ENCODE data around the gene CLEC2L.

Gene CLEC2L

DNA sequence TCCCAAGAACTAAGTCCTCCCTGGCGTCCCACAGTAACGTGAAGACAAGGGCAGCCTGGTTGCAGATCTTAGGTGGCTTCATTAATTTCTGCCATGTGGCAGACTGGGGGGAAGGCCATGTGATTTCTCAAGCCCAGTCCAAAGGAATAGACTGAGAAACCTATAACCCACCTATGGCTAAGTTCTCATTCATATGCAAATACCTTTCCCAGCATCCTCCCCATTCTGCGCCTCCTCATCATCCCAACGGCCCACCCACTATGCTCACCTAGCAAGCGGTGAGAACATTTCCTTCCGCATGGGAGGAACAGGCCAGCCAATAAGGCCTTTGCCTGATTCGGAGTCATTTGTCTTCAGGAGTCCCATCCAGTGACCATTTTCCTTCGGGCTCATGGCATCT, 8.2 kb upstream of the CLEC2L start:
- H4K20me1 ChIP-seq (ENCODE audit: control insufficient read depth, insufficient read depth, low read depth, low read length), result no peaks in the 10 kb centered on the region
- H3K27me3 ChIP-seq (ENCODE audit: control insufficient read depth, low read length), result no peaks in the 10 kb centered on the region
- H3F3A ChIP-seq (ENCODE audit: control insufficient read depth, insufficient read depth), result no peaks in the 10 kb centered on the region
- H3K9me2 ChIP-seq (replicated peaks; ENCODE audit: control insufficient read depth, low read length), result no peaks in the 10 kb centered on the region
- TF ChIP-seq, protein P1, sequence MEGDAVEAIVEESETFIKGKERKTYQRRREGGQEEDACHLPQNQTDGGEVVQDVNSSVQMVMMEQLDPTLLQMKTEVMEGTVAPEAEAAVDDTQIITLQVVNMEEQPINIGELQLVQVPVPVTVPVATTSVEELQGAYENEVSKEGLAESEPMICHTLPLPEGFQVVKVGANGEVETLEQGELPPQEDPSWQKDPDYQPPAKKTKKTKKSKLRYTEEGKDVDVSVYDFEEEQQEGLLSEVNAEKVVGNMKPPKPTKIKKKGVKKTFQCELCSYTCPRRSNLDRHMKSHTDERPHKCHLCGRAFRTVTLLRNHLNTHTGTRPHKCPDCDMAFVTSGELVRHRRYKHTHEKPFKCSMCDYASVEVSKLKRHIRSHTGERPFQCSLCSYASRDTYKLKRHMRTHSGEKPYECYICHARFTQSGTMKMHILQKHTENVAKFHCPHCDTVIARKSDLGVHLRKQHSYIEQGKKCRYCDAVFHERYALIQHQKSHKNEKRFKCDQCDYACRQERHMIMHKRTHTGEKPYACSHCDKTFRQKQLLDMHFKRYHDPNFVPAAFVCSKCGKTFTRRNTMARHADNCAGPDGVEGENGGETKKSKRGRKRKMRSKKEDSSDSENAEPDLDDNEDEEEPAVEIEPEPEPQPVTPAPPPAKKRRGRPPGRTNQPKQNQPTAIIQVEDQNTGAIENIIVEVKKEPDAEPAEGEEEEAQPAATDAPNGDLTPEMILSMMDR (IDR thresholded peaks at IDR 0.05; ENCODE audit: low read depth, low read length, poor library complexity, severe bottlenecking), result no peak
- no peak for TF ChIP-seq EZH2phosphoT487 (IDR thresholded peaks at IDR 0.05; ENCODE audit: borderline replicate concordance, low read length)
- no peaks in the 10 kb centered on the region for H3K9me3 ChIP-seq (ENCODE audit: control insufficient read depth, insufficient read depth, low read length)
- H3K36me3 ChIP-seq (ENCODE audit: control insufficient read depth, low read length), result no peaks in the 10 kb centered on the region
- H3K4me1 ChIP-seq (ENCODE audit: control insufficient read depth, low read length), result no peaks in the 10 kb centered on the region
- no peak overlapping the region for H3K27ac ChIP-seq (ENCODE audit: low read depth, low read length)
- no peak overlapping the region for H3K4me2 ChIP-seq (ENCODE audit: low read length)
- H3K79me2 ChIP-seq (ENCODE audit: control insufficient read depth, low read length), result no peaks in the 10 kb centered on the region
- no peak overlapping the region for H3K4me3 ChIP-seq (ENCODE audit: low read length)

DNA sequence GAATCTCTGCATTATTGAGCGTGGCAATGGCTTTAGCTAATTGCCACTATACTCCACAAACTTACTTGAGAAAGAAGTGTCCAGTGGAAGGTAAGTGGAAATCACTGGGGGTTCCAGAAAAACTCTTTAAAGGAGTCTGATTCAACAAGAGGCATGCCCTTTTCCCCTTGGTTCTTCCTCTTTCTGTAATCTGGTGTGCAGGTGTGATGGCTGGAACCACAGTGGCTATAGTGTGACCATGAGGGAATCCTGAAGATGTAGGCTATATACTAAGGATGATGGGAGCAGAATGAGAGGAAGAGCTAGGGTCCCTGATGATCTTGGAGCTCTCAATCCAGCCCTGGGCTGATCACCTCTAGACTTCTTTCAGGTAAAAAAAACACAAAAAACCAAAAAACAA, 2.0 kb upstream of the CLEC2L start:
- no peaks in the 10 kb centered on the region for H3K79me2 ChIP-seq (ENCODE audit: control insufficient read depth, low read length)
- H3K4me2 ChIP-seq (ENCODE audit: low read length), result no peak overlapping the region
- TF ChIP-seq, protein P1 (IDR thresholded peaks at IDR 0.05; ENCODE audit: low read depth, low read length, poor library complexity, severe bottlenecking), result no peak
- no peak for TF ChIP-seq EZH2phosphoT487 (IDR thresholded peaks at IDR 0.05; ENCODE audit: borderline replicate concordance, low read length)
- H3K4me3 ChIP-seq (ENCODE audit: low read length), result no peak overlapping the region
- no peaks in the 10 kb centered on the region for H3F3A ChIP-seq (ENCODE audit: control insufficient read depth, insufficient read depth)
- no peaks in the 10 kb centered on the region for H3K36me3 ChIP-seq (ENCODE audit: control insufficient read depth, low read length)
- no peaks in the 10 kb centered on the region for H3K4me1 ChIP-seq (ENCODE audit: control insufficient read depth, low read length)
- H3K27ac ChIP-seq (ENCODE audit: low read depth, low read length), result no peak overlapping the region
- H3K9me2 ChIP-seq (replicated peaks; ENCODE audit: control insufficient read depth, low read length), result no peaks in the 10 kb centered on the region
- H4K20me1 ChIP-seq (ENCODE audit: control insufficient read depth, insufficient read depth, low read depth, low read length), result no peaks in the 10 kb centered on the region
- no peaks in the 10 kb centered on the region; the same call in 1 of the 2 replicates for H3K9me3 ChIP-seq (ENCODE audit: control insufficient read depth, insufficient read depth, low read length)
- no peaks in the 10 kb centered on the region for H3K27me3 ChIP-seq (ENCODE audit: control insufficient read depth, low read length)

DNA sequence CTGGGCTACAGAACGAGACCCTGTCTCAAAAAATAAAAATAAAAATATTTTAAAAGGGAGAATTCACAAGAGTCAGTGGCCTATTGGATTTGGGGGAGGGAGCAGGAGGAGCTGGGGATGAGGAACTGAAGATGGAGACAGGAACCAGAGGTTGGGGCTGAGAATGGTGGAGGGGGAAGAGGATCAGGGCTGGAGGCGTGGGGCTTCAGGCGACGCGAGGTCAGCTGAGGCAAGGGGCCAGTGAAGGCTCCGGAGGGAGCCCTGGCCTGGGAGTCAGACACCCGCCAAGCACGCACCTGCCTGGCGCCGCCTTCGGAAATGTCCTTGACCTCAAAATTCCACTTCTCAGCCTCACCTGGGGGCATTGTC, 671 bp upstream of the CLEC2L start:
- Histone ChIP-seq H4K20me1 (ENCODE audit: control insufficient read depth, insufficient read depth, low read depth, low read length) (no peaks in the 10 kb centered on the region), H3K4me3 (ENCODE audit: low read length) (no peak overlapping the region), H3K9me2 (replicated peaks; ENCODE audit: control insufficient read depth, low read length) (no peaks in the 10 kb centered on the region), H3K27me3 (ENCODE audit: control insufficient read depth, low read length) (no peaks in the 10 kb centered on the region), H3K27ac (ENCODE audit: low read depth, low read length) (no peak overlapping the region), H3K36me3 (ENCODE audit: control insufficient read depth, low read length) (no peaks in the 10 kb centered on the region), H3K4me2 (ENCODE audit: low read length) (no peak overlapping the region), H3K4me1 (ENCODE audit: control insufficient read depth, low read length) (no peaks in the 10 kb centered on the region), H3K9me3 (ENCODE audit: control insufficient read depth, insufficient read depth, low read length) (peaks cover 3% of the 10 kb centered on the region; the same call in 1 of the 2 replicates), H3K79me2 (ENCODE audit: control insufficient read depth, low read length) (no peaks in the 10 kb centered on the region), H3F3A (ENCODE audit: control insufficient read depth, insufficient read depth) (no peaks in the 10 kb centered on the region)
- TF ChIP-seq, protein P1 (IDR thresholded peaks at IDR 0.05; ENCODE audit: low read depth, low read length, poor library complexity, severe bottlenecking), result no peak
- no peak for TF ChIP-seq EZH2phosphoT487 (IDR thresholded peaks at IDR 0.05; ENCODE audit: borderline replicate concordance, low read length)

All from DOHH2 (cell line).